IPS-18c (cell line): ENCODE results near the gene ERCC3.
A peak's percentile ranks its signal among the peaks of the same experiment; 100 is the strongest.
"Not testable (repeated sequence)": the region's sequence is repeated elsewhere in the genome, so short reads cannot be mapped to it uniquely, and the experiment has no call there.

ENCODE experiments used
- H3K4me3 ChIP-seq: 2 replicates; pipeline ENCODE4 v1.7.0; 2013; ENCODE audit warnings: low read depth, mild to moderate bottlenecking, low read length, moderate library complexity; ENCODE audit not compliant: insufficient read depth
- H3K9me3 ChIP-seq: one replicate; pipeline ENCODE4 v1.6.1; 2013; ENCODE audit warnings: mild to moderate bottlenecking, low read length, moderate library complexity; ENCODE audit not compliant: control insufficient read depth, insufficient read depth

Gene ERCC3

DNA sequence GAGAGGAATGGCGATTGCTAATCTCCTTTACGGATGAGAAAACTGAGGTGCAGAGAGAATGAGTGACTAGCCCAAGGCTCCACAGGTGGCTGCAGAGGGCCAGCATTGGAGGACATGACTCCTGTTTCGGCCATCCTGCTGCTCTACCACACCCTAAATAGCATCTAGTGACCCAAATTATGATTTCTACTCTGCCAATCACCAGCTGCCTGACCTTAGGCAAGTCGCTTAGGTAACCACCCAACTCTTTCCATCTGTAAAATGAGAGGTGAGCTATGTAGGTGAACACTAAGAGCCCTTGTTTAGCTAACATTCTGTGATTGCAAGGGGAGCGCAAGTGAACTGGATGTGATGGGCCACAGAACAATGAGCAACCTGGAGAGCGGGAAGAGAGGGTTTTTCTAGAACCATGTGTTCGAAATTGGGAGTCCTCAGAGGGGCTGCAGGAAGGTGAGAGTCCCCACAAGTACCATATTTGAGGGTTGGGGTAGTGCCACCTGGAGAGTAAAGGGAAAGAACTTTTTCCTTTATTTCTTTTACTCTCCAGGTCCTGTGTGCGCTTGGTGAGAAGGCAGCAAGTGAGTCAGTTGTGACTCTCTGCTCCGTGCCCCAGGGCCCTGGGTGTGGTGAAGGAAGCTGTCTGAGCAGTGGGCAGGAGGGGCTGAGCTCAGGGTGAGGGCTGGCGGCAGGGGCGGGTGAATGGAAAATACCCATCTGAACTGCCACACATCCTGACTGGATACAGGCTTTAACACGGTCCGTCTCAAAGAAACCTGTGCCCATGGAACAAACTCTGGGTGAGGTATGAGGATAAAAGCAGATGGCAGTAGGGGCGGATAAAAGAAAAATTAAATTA is 76.2 kb downstream of the ERCC3 start:
- H3K9me3 ChIP-seq = peaks cover 4% of the 10 kb centered on the region
- H3K4me3 ChIP-seq = peak overlapping the region; percentile 24; the same call in 1 of the 2 replicates

DNA sequence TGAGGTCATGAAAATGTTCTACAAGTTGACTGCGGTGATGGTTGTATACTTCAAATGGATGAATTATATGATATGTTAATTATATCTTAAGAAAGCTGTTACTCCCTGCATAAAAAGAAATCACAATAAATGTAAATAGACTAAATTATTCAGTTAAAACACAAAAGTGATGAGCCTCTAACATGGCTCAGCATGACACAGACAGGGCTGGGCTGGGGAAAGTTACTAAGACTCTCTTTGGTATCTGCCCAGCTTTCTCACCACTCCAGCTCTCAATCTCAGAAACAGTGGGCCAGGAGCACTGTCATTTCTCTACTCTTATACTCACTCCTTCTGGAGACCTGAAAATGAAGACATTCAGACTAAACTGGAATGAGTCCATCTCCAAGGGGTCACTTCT is 77.4 kb downstream of the ERCC3 start:
- Histone ChIP-seq H3K4me3 (no peak overlapping the region), H3K9me3 (peaks cover 4% of the 10 kb centered on the region)

DNA sequence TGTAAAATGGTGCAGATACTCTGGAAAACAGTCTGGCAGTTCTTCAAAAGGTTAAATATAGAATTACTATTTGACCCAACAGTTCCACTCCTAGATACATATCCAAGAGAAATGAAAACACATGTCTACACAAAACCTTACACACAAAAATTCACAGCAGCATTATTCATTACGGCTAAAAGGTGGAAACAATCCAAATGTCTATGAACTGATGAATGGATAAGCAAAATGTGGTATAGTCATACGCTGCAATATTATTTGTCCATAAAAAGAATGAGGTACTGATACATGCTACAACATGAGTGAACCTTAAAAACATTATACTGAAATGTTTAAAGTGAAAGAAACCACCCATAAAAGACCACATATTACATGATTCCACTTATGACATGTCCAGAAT is 77.8 kb downstream of the ERCC3 start:
- H3K9me3 ChIP-seq = peaks cover 4% of the 10 kb centered on the region
- no peak overlapping the region for H3K4me3 ChIP-seq

DNA sequence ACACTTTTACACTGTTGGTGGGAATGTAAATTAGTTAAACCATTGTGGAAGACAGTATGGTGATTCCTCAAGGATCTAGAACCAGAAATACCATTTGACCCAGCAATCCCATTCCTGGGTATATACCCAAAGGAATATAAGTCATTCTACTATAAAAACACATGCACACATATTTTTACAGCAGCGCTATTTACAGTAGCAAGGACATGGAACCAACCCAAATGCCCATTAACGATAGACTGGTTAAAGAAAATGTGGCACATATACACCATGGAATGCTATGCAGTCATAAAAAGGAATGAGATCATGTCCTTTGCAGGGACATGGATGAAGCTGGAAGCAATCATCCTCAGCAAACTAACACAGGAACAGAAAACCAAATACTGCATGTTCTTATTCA is 79.7 kb downstream of the ERCC3 start:
- not testable (repeated sequence) for H3K9me3 ChIP-seq, H3K4me3 ChIP-seq

DNA sequence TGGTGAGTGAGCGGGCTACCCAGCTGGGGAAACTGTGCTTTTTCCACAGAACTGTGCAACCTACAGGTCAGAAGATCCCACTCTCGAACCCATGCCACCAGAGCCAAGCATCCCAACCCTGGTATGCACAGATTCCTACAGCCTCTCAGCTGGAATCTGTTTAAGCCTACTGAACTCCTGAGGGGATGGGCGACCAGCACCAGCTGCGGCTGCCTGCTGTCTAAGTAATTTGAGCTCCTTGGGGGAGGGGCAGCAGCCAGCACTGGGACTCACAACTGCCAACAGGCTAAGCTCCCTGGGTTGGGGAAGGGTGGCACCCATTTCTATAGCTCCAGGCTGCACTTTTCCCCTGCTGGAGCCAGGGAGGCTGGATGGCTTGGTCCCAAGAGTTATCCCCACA is 85.6 kb downstream of the ERCC3 start:
- peak overlapping the region; percentile 15; the same call in 1 of the 2 replicates for H3K4me3 ChIP-seq
- no peaks in the 10 kb centered on the region for H3K9me3 ChIP-seq
